Nephron (organoid): ENCODE data around the gene TTC16.

Experiments
- H3K27ac Mint-ChIP-seq, 3 experiments: 2 replicates each; pipeline ENCODE4 v1.8.0; 2020; ENCODE audit warnings: mixed read lengths in 3 of 3, mild to moderate bottlenecking in 2 of 3, moderate library complexity in 1 of 3
- H3K27me3 Mint-ChIP-seq: 2 replicates; pipeline ENCODE4 v1.8.0; 2021; ENCODE audit warnings: low read depth, mild to moderate bottlenecking, moderate library complexity, mixed read lengths
- H3K36me3 Mint-ChIP-seq: 2 replicates; pipeline ENCODE4 v1.8.0; 2020; ENCODE audit warnings: low read depth, mixed read lengths
- H3K4me1 Mint-ChIP-seq: 2 replicates; pipeline ENCODE4 v1.8.0; 2020; ENCODE audit warnings: mixed read lengths
- H3K4me3 Mint-ChIP-seq, 3 experiments: 2 replicates each; pipeline ENCODE4 v1.8.0; 2020; ENCODE audit warnings: mild to moderate bottlenecking in 3 of 3, mixed read lengths in 3 of 3, moderate library complexity in 2 of 3
- H3K9me3 Mint-ChIP-seq: 2 replicates; pipeline ENCODE4 v1.8.0; 2020; ENCODE audit warnings: mixed read lengths
- CTCF ChIP-seq, 3 experiments: fragments of 200-600 bp; sonication (generic); IDR thresholded peaks; one replicate each; pipeline ENCODE4 v1.5.0; 2021; ENCODE audit warnings: antibody characterized with exemption in 3 of 3; ENCODE audit not compliant: unreplicated experiment in 3 of 3

Gene TTC16

GRCh38 chr9:127758843-127759242, 43.0 kb downstream of the TTC16 start:
- H3K36me3 Mint-ChIP-seq = no peaks in the 10 kb centered on the region
- no peaks in the 10 kb centered on the region for H3K9me3 Mint-ChIP-seq
- no peak overlapping the region for H3K4me3 Mint-ChIP-seq
- no peak for TF ChIP-seq CTCF (IDR thresholded peaks at IDR 0.05; ENCODE audit: unreplicated experiment in 3 of 3)
- H3K4me1 Mint-ChIP-seq = peaks cover 6% of the 10 kb centered on the region
- H3K27ac Mint-ChIP-seq = no peak overlapping the region
- peaks cover 41% of the 10 kb centered on the region for H3K27me3 Mint-ChIP-seq

GRCh38 chr9:127761061-127761460, 45.2 kb downstream of the TTC16 start:
- TF ChIP-seq CTCF (IDR thresholded peaks at IDR 0.05; ENCODE audit: unreplicated experiment in 3 of 3) = no peak
- H3K27ac Mint-ChIP-seq = no peak overlapping the region
- H3K9me3 Mint-ChIP-seq = no peaks in the 10 kb centered on the region
- H3K36me3 Mint-ChIP-seq = peaks cover 7% of the 10 kb centered on the region
- peaks cover 30% of the 10 kb centered on the region for H3K27me3 Mint-ChIP-seq
- no peak overlapping the region for H3K4me3 Mint-ChIP-seq
- peaks cover 12% of the 10 kb centered on the region for H3K4me1 Mint-ChIP-seq

- H3K9me3 Mint-ChIP-seq = no peaks in the 10 kb centered on the region
- no peak overlapping the region for H3K4me3 Mint-ChIP-seq
- H3K27me3 Mint-ChIP-seq = peaks cover 27% of the 10 kb centered on the region
- peaks cover 11% of the 10 kb centered on the region for H3K36me3 Mint-ChIP-seq
- no peak for TF ChIP-seq CTCF (IDR thresholded peaks at IDR 0.05; ENCODE audit: unreplicated experiment in 3 of 3)
- H3K27ac Mint-ChIP-seq = no peak overlapping the region
- peaks cover 12% of the 10 kb centered on the region for H3K4me1 Mint-ChIP-seq
Measured at GRCh38 chr9:127761491-127761956, 45.6 kb downstream of the TTC16 start.

- TF ChIP-seq CTCF (IDR thresholded peaks at IDR 0.05; ENCODE audit: unreplicated experiment in 3 of 3) = no peak
- Mint-ChIP-seq H3K36me3 (peaks cover 11% of the 10 kb centered on the region), H3K27ac (peak overlapping the region in 1 of 3 experiments; percentile 46), H3K4me1 (peaks cover 15% of the 10 kb centered on the region), H3K9me3 (no peaks in the 10 kb centered on the region), H3K27me3 (peaks cover 21% of the 10 kb centered on the region), H3K4me3 (no peak overlapping the region)
Measured at GRCh38 chr9:127762111-127762676, 46.3 kb downstream of the TTC16 start.

DNA sequence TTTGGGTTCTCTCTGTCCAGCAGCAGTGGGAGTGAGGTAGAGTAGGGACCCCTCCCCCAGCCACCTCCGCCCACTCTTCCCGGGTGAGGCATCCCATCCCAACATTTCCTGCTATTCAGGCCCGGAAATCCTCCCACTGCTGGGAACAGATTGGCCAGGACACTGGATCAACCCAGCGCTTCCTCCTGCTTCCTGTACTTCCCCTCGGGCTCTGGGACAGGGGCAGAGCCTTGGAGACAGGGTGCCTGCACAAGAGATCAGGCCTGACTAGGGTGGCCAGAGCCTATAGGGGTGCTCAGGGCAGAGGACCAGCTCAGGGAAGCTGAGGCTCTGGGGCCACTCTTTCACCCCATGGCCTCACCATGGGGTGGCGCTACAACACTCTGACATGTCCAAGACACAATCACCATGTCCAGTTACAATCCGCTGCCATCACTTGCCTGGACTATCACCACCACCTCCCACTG, 48.1 kb downstream of the TTC16 start:
- Mint-ChIP-seq H3K4me1 (peaks cover 30% of the 10 kb centered on the region), H3K36me3 (peaks cover 11% of the 10 kb centered on the region), H3K9me3 (no peaks in the 10 kb centered on the region), H3K27ac (peak overlapping the region; percentile 73 to 90 (median 86)), H3K27me3 (peaks cover 12% of the 10 kb centered on the region), H3K4me3 (no peak overlapping the region)
- peak in 1 of 3 experiments; percentile 19 for TF ChIP-seq CTCF (IDR thresholded peaks at IDR 0.05; ENCODE audit: unreplicated experiment in 3 of 3)

- H3K36me3 Mint-ChIP-seq = peaks cover 11% of the 10 kb centered on the region
Measured at GRCh38 chr9:127765418-127765817, 49.5 kb downstream of the TTC16 start.

More at GRCh38 chr9:127765418-127765817, 49.5 kb downstream of the TTC16 start:
- peaks cover 37% of the 10 kb centered on the region for H3K4me1 Mint-ChIP-seq
- H3K27ac Mint-ChIP-seq = peak overlapping the region in 2 of 3 experiments; percentile 50 to 78
- no peak for TF ChIP-seq CTCF (IDR thresholded peaks at IDR 0.05; ENCODE audit: unreplicated experiment in 3 of 3)
- peaks cover 12% of the 10 kb centered on the region for H3K27me3 Mint-ChIP-seq
- peak overlapping the region in 1 of 3 experiments; percentile 34 for H3K4me3 Mint-ChIP-seq
- no peaks in the 10 kb centered on the region for H3K9me3 Mint-ChIP-seq
